Activated T-cell treated with anti-CD3 and anti-CD28 coated beads, Interleukin-2, amount 50 U/mL, for 4 hours (primary cell): ENCODE data around the gene HJV. TPM values are rescaled to one million over a fixed set of nuclear protein-coding genes. Genes with fewer than 3 reads are reported as not detected.
"Not testable (repeated sequence)": the region's sequence is repeated elsewhere in the genome, so short reads cannot be mapped to it uniquely, and the experiment has no call there.

Source experiments
- ATAC-seq, 2 donors: fragments of 200-7000 bp; cut with Tn5 transposase; one replicate each; pipeline ENCODE4 v1.10.0; 2021
- DNase-seq: peaks from one replicate; pipeline ENCODE4 v3.0.0-alpha.2; 2020
- H3K27me3 Mint-ChIP-seq: one replicate; pipeline ENCODE4 v1.8.0; 2021; ENCODE audit warnings: low read depth, mixed read lengths
- H3K36me3 Mint-ChIP-seq: one replicate; pipeline ENCODE4 v1.8.0; 2022; ENCODE audit warnings: mixed read lengths; ENCODE audit not compliant: insufficient read depth
- H3K4me1 Mint-ChIP-seq: one replicate; pipeline ENCODE4 v1.8.0; 2021; ENCODE audit warnings: low read depth, mixed read lengths
- H3K4me3 Mint-ChIP-seq: one replicate; pipeline ENCODE4 v1.8.0; 2021; ENCODE audit warnings: mild to moderate bottlenecking, moderate library complexity, mixed read lengths
- H3K9me3 Mint-ChIP-seq: one replicate; pipeline ENCODE4 v1.8.0; 2021; ENCODE audit warnings: mixed read lengths
- total RNA-seq, 3 donors: library from RNA; stranded (reverse); gene quantifications; one replicate each; pipeline ENCODE4 v1.2.1, GENCODE V29; 2021

The HJV gene
- total RNA-seq, 3 donors from 2014 or later: not detected

DNA sequence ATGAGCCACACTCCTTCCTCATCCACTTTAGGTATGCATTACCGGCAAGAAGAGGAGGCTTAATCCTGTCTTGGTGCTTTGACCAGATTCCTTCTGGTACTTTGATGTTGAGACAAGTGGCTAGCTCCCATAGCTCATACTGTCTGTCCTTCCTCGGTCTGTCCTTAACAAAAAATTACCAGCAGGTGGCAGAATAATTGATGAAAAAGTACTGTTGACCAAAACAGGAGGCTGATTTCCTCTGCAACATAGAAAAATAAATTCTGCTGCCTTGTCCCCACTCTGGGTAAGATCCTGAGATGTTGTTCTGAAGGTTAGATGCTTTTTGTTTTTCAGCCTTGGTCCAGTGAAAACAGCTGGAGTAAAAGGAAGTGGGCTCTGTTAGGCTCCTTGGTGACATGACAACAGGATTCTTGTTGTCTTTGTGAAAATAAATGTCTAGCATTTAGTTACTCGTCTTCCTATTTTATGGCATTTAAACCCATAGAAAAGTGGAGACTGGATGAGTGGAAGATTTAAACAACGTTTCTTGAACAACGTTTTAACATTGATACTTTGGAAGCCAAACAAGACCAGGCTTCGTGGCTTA lies 11.2 kb upstream of the HJV start:
- Mint-ChIP-seq H3K27me3 (peaks cover 18% of the 10 kb centered on the region), H3K4me3 (no peak overlapping the region), H3K4me1 (peaks cover 22% of the 10 kb centered on the region), H3K9me3 (peaks cover 2% of the 10 kb centered on the region), H3K36me3 (no peaks in the 10 kb centered on the region)
- DNase-seq (no peak), ATAC-seq (no peak)

DNA sequence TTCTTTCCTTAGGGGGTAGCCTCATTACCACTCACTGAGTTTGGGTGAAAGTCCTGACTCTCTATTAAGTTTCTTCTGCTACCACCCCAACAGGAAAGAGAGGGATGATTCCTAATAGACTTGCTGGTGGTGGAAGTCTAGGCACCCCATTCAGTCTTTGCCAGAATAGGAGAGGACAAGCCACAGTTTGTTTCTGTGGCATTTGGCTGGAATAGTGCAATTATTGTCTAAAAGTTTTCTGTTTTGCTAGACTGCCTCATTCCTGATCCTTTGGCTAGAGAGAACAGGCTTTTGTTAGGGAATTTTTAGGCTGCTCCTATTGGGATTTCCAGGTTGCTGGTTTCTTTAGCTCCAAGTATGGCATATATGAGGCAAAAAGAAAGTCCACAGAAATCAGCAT lies 9.9 kb upstream of the HJV start:
- Mint-ChIP-seq H3K27me3 (peaks cover 16% of the 10 kb centered on the region), H3K9me3 (peaks cover 1% of the 10 kb centered on the region), H3K4me1 (peaks cover 15% of the 10 kb centered on the region), H3K36me3 (no peaks in the 10 kb centered on the region), H3K4me3 (no peak overlapping the region)
- no peak for ATAC-seq
- DNase-seq: no peak

DNA sequence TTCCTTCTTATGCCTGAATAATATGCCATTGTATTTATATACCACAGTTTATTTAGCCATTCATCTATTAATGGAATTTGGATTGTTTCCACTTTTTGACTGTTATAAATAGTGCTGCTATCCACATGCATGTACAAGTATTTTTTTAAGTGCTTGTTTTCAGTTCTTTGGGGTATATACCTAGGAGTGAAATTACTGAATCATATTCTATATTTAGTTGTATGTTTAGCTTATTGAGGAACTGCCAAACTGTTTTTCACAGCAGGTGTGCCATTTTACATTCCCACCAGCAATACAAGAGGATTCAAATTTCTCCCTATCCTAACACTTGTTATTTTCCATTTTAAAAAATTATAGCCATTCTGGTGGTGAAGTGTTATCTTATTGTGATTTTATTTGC lies 7.6 kb upstream of the HJV start:
- ATAC-seq (no peak), DNase-seq (no peak)
- Mint-ChIP-seq H3K4me1 (peaks cover 4% of the 10 kb centered on the region), H3K36me3 (no peaks in the 10 kb centered on the region), H3K27me3 (peaks cover 20% of the 10 kb centered on the region), H3K9me3 (no peaks in the 10 kb centered on the region), H3K4me3 (no peak overlapping the region)

DNA sequence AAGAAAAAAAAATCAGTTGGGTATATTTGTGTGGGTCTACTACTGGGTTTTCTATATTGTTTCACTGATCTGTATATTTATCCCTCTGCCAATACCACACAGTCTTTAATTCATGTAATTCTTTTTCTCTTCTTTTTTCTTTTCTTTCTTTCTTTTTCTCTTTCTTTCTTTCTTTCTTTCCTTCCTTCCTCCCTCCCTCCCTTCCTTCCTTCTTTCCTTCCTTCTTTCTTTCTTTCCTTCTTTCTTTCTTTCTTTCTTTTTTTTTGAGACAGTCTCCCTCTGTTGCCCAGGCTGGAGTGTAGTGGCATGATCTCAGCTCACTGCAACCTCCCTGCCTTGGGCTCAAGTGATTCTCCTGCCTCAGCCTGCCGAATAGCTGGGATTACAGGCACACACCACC lies 5.1 kb upstream of the HJV start:
- not testable (repeated sequence) for ATAC-seq, H3K4me3 Mint-ChIP-seq, DNase-seq, H3K36me3 Mint-ChIP-seq, H3K4me1 Mint-ChIP-seq, H3K9me3 Mint-ChIP-seq
- H3K27me3 Mint-ChIP-seq: peaks cover 18% of the 10 kb centered on the region

DNA sequence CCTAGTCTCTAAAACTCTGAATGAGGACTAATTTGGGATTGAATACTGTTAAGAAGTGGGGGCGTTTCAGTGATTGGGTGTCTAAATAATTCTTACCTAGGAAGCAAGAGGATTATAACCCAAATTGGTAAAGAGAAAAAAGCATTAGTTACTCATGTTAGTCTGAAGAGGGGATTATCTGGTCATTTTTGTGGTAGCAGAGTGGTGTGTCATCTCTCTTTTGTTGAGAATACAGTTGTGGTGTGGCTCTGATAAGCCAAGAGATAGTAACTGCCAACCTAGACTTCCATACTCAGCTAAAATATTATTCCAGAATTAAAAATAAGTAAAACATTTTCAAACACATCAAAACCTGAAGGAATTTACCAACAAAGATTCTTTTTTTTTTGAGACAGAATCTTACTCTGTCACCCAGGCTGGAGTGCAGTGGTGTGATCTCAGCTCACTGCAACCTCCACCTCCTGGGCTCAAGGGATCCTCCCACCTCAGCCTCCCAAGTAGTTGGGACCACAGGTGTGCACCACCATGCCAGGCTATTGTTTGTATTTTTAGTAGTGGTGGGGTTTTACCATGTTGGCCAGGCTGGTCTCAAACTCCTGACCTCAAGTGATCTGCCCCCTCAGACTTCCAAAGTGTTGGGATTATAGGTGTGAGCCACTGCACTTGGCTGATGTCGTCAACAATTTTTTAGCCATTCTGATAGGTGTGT lies 4.4 kb upstream of the HJV start:
- not testable (repeated sequence) for H3K4me1 Mint-ChIP-seq

DNA sequence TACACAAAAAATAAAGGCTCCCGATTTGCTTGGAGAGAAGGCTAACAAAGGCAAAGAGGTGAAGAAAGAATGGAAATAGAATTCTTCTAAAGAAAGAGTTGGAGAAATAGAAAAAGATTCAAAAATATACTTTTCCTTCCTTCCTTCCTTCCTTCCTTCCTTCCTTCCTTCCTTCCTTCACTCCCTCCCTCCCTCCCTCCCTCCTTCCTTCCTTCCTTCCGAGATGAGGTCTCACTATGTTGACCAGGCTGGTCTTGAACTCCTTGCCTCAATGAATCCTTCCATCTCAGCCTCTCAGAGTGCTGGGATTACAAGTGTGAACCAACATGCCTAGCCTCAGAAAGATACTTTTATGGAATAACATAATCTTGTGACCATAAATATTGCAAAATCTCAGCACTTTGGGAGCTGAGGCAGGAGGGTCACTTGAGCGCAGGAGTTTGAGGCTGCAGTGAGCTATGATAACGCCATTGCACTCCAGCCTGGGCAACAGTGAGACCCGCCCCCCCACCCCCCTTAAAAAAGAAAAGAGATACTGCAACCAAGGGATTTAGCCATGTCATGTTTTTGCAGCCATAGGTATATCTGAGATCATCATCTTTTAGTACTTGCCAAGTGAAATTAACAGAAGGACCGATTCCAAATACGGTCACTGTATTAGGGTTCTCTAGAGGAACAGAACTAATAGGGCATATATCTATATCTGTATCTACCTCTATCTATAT lies 1.0 kb upstream of the HJV start:
- Mint-ChIP-seq H3K27me3 (peaks cover 44% of the 10 kb centered on the region), H3K4me3 (no peak overlapping the region), H3K36me3 (no peaks in the 10 kb centered on the region), H3K4me1 (peaks cover 8% of the 10 kb centered on the region), H3K9me3 (no peaks in the 10 kb centered on the region)
- DNase-seq (no peak), ATAC-seq (no peak)

More for the DNA sequence above, 4.4 kb upstream of the HJV start:
- not testable (repeated sequence) for DNase-seq, H3K36me3 Mint-ChIP-seq, H3K4me3 Mint-ChIP-seq, H3K9me3 Mint-ChIP-seq, ATAC-seq
- peaks cover 23% of the 10 kb centered on the region for H3K27me3 Mint-ChIP-seq

DNA sequence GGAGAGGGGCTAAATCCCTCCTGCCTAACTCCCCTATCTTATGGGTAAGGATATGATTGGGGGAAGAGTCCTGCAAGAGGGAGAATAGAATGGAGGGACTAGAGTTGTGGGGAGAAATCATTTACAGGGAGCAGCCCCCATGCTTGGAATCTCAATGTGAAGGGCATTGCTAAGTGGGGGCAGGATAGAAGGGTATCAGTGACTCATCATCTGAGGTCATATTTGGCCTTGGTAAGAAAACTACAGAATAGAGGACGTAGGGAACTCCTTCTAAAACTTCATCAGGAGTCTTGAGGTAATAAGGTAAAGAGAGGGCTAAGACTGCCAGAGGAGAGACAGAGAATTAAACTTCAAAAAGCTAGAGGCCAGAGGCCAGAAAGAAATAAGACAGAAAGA lies 487 bp downstream of the HJV start:
- no peaks in the 10 kb centered on the region for H3K9me3 Mint-ChIP-seq
- H3K27me3 Mint-ChIP-seq: peaks cover 43% of the 10 kb centered on the region
- H3K36me3 Mint-ChIP-seq: no peaks in the 10 kb centered on the region
- no peak for DNase-seq
- H3K4me1 Mint-ChIP-seq: peaks cover 8% of the 10 kb centered on the region
- H3K4me3 Mint-ChIP-seq: no peak overlapping the region
- ATAC-seq: no peak

DNA sequence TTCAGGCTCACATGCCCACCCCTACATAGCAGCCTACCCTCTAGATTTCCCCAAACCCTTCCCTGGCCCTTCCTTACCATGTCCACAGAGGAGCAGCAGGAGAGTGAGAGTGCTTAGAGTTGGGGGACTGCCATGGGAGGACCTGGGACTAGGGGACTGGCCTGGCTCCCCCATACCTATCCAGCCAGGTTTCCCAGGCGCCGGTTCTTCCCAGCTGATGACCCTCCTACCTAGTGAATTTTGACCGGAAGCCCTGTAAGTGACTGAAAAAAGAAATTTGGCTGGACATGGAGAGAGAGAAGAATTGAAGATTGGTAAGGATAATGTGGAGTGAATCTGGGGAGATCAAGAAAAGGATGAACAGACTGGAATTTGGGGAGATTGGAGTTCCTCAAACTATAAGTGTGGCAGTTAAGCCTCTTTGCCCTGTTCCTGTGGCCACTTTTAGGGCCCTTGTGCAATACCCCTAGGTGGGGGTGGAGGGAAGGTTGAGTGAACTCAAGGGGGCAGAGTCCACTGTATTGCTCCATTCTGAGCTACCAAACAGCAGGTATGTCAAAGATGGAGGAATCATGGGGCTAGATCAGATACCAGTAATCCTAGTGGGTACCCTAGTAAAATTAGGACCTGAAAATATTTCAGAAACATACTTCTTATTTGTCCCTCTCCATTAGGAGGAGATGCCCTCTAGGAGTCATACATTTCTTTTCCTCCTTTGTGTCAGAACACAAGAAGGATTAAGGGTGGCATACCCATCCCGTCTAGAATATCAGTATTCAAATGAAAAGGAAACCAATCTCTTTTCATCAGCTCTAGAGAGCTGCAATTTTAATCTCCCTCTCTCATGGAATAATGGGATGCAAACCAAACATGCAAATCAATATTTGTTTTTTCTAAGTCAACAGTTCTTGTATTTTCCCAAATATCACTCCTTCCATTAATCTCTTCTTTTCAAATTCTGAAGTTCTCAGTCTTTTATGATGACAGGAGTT lies 1.2 kb downstream of the HJV start:
- H3K4me1 Mint-ChIP-seq: peaks cover 8% of the 10 kb centered on the region
- H3K9me3 Mint-ChIP-seq: no peaks in the 10 kb centered on the region
- no peak overlapping the region for H3K4me3 Mint-ChIP-seq
- DNase-seq (no peak), ATAC-seq (peak in 1 of 2 donors; percentile 10)
- H3K27me3 Mint-ChIP-seq: peaks cover 42% of the 10 kb centered on the region
- no peaks in the 10 kb centered on the region for H3K36me3 Mint-ChIP-seq

DNA sequence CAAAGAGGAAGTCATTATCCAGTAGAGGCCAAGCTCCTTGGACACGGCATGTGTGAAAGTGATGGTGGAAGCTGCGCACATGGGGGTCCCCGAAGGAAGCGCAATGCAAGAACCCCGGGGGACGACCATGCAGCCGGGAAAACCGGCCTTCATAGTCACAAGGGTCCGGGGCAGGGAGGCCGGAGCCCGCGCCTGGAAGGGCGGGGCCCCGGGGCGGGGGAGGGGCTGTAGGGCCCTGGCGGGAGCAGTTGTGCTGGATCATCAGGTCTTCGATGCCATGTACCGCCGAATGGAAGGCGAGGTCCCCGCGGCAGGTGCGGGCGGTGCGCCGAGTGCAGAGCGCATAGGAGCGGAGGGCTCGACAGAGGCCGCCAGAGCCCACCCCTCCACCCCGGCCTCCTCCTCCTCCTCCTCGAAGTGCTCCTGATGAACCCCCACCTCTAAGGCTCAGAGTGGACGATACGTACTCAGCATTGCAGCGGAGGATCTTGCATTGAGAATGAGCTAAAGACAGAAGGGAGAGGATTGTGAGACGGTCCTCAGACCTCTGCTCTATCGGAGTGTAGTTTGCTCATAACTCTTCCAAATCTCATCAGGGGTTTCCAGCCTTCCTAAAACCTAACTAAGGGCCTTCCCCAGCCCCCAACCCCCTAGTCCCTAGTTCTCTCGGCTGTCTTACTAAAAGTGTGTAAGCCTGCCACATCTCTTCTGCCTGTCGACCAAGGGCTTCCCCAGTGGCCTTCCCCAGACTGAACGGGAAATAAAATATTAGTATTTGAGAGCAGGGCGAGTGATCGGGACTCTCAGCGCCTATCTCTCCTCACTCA lies 2.1 kb downstream of the HJV start:
- Mint-ChIP-seq H3K4me3 (peak overlapping the region; percentile 35), H3K36me3 (no peaks in the 10 kb centered on the region), H3K27me3 (peaks cover 43% of the 10 kb centered on the region), H3K4me1 (peaks cover 8% of the 10 kb centered on the region), H3K9me3 (no peaks in the 10 kb centered on the region)
- DNase-seq: no peak
- peak; percentile 62 to 73 for ATAC-seq

DNA sequence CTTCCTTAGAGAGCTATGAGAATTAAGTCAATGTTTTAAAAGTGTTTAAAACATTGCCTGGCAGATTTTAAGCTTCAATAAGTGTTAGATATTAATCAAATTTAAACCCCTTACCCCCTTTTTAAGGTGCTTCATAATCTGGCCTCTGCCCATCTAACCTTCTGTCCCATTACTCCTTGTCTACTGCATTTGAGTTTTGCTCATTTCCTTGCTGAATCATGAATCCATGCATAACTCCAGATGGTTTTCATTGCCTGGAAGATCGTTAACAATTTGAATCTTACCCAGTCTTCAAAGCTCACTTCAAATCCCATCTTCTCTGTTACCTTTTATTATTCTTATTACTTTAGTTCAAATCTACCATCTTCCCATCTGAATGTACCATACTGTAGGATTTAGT lies 4.6 kb downstream of the HJV start:
- DNase-seq (no peak), ATAC-seq (no peak)
- Mint-ChIP-seq H3K36me3 (no peaks in the 10 kb centered on the region), H3K27me3 (peaks cover 39% of the 10 kb centered on the region), H3K4me1 (peaks cover 12% of the 10 kb centered on the region), H3K9me3 (no peaks in the 10 kb centered on the region), H3K4me3 (no peak overlapping the region)

DNA sequence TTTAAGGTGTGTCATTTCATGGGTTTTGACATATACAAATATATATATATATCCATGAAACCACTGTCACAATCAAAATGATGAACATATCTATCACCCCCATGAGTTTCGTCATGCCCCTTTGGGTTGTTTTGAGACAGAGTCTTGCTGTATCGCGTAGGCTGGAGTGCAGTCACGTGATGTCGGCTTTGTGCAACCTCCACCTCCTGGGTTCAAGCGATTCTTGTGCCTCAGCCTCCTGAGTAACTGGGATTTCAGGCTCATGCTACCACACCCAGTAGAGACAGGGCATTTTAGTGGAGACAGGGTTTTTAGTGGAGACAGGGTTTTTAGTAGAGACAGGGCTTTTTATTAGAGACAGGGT lies 8.0 kb downstream of the HJV start:
- Mint-ChIP-seq H3K9me3 (no peaks in the 10 kb centered on the region), H3K27me3 (peaks cover 13% of the 10 kb centered on the region), H3K4me3 (no peak overlapping the region), H3K36me3 (no peaks in the 10 kb centered on the region), H3K4me1 (peaks cover 5% of the 10 kb centered on the region)
- DNase-seq (no peak), ATAC-seq (no peak)

DNA sequence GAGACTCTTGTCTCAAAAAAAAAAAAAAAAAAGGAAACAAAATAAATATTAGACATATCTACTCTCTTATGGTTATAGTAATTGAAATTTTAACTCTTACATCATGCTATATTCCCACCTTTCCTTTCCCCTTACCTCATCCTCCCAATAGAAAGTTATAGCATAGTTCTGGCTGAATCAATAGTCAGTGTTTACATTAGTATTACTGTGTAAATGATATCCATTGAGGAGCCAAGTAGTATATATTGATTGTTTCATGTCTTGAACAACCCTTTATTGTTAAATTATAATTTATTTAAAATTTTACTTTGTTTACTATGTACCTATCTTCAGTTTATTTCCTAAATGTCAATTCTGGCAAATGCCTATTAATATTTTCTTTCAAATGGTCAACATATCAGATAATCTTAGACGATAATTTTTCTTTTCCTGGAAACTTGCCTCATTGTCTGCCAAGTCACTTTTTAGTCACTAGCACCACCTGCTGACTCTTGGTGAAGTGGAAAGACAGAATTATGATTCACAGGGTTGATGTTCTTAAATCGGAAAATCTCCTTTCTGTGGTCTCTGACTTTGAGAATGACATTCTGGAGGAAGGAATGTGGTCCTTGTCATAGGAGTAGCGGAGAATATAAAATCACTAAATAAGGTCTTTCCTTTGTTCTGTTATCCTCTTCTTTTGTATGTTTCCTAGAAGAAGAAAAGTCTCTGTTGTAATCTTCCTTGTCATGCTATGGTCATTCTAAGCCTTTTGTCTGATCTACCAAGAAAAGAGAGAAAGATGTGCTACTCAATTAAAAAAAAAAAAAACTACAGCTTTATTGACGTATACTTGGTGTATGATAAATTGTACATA lies 8.6 kb downstream of the HJV start:
- Mint-ChIP-seq H3K9me3 (no peaks in the 10 kb centered on the region), H3K4me3 (no peak overlapping the region), H3K27me3 (peaks cover 9% of the 10 kb centered on the region), H3K36me3 (no peaks in the 10 kb centered on the region), H3K4me1 (peaks cover 5% of the 10 kb centered on the region)
- DNase-seq (peak; percentile 51), ATAC-seq (peak; percentile 84 to 87)
